Mammary microvascular endothelial cell (primary cell): ENCODE results near the gene PPIL4. TPM values are rescaled to one million over a fixed set of nuclear protein-coding genes. Genes with fewer than 3 reads are reported as not detected.

Experiments
- total RNA-seq: library from RNA; depleted of rRNA; stranded (reverse); fragments of >200 nt; gene quantifications from 2 replicates; pipeline ENCODE4 v1.2.3, GENCODE V29; 2015

PPIL4 gene, protein sequence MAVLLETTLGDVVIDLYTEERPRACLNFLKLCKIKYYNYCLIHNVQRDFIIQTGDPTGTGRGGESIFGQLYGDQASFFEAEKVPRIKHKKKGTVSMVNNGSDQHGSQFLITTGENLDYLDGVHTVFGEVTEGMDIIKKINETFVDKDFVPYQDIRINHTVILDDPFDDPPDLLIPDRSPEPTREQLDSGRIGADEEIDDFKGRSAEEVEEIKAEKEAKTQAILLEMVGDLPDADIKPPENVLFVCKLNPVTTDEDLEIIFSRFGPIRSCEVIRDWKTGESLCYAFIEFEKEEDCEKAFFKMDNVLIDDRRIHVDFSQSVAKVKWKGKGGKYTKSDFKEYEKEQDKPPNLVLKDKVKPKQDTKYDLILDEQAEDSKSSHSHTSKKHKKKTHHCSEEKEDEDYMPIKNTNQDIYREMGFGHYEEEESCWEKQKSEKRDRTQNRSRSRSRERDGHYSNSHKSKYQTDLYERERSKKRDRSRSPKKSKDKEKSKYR
- 19.1 and 19.3 TPM in 2 replicates for total RNA-seq

DNA sequence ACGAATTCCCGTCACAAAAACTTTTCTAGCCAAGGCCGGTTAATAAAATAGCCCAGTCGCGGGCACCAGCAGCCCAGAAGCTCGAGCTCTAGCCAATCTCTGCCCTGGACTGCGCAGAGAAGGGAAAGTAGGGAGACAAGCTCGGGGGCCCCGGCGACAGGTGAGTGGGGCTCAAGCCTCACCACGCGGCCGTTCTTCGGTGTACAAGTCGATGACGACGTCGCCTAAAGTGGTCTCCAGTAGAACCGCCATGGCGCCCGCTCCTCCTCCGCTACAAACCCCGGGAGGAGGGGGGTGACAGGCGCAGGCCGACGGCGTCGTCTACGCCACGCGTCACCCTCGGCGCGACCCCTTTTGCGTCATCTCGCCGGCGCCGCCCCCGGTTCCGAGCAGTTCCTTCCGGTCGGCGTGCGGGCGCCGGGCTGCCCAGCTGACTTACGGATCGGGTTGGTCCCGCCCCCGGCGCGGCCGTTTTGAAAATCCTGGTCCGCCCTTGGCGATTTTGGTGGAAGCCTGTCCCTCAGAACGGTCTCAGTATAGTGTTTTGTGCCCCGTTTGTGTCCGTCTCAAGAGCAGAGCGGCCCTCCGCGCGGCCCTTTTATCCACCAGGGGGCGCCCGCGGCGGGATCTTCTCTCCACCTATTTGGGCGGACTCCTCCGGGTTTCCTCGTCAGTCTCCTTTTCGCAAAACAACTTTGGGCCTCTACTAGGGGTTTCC, at the start of gene PPIL4:
TSS of gene PPIL4 (minus strand) at position 290 of the 718 bp plus-strand sequence. CDS start at position 252, 38 bp downstream.

DNA sequence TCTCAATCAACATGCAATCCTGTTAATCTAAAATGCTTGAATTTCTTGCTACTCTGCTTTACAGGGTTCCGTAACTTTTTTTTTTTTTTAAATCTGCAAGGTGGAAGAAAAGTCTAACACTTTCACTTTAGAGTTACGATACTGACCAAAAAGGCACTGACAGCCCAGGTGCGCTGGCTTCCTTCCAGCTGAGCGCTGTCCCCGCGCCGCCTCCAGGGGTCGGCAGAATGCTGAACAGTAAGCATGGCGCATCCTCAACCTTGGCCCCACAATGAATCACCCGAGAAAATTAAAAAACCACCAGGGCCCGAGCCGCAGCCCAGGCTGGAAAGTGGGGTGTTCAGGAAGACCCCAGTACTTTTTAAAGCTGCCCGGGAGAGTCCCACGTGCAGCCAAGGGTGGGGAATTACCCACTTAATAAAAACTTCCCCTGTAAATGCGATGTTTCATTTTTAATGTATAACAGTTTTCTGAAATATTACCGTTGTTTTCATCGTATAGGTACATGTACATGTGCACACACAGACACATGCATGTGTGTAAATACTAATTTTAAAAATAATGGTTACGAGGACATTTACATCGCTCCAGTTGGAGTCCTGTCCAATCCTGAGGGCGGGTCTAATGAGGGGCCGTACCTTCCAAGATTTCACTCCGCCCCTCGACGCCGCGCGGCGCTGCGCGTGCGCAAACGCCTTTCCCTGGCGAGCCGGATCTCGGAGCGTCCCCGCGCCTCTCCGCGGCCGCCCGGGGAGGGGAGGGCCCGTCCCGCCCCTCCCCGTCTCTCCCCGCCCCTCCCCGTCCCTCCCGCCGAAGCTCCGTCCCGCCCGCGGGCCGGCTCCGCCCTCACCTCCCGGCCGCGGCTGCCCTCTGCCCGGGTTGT, 19.9 kb upstream of the PPIL4 start, which contains the start of gene GINM1:
TSS of gene GINM1 (plus strand) at position 849 of the 883 bp plus-strand sequence. CDS start 40 bp downstream, outside the sequence.

DNA sequence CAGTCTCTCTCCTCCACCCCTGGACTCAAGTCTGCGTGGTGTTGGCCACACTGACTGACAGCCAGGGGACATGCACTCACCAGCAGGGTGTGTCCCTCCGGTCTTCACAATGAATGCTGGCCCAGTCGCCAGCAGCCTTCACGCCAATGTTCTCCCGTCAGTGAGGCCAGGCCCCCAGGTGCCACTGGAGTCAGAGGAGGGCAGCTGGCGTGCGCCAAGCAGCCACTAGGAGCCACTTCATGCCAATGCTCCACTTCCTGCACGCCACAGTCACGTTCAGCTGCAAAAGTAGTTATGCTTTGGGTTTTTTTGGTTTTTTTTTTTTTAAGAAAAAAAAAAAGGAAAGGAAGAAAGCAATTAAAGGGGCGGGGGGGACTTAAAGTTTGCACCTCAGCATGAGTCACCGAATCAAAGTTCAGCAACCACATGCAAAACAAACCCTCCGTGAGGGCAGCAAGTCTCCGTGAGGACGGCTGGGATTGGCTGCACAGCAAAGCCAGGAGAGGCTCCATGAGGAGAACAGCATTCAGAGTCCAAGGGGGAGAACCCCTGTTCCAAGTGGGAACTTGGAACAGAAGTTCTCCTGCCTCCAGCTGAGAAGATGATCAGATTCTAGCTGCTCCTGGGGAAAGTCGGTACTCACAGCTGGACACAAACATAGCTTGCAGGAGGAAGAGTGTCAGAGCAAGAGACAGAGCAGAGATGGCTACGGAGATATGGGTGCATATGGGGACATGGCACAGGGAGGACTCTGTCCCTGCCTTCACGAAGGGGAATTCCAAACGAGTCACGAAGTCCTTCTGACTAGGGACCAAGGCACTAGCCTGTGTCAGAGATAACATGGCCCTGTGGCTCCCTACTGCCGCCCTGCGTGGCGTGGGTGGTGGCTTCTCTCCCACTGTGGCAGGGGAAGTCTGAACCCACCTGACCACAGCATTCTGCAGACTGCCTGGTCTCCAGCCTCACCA, 60.8 kb downstream of the PPIL4 start, which contains the start of gene ZC3H12D:
TSS of gene ZC3H12D (minus strand) at position 282 of the 968 bp plus-strand sequence. CDS start 10,471 bp downstream, outside the sequence.

Other genes starting within 250 kb of the PPIL4 start
- gene TAB2, start 228.3 kb downstream of the PPIL4 start, total RNA-seq, result 15.9 and 17.3 TPM in 2 replicates
- 1.4 TPM in 1 of 2 replicates, not detected in the other for gene SUMO4, start 145.8 kb downstream of the PPIL4 start, total RNA-seq
- 0.05 TPM in 1 of 2 replicates, not detected in the other for gene ZC3H12D, start 61.0 kb downstream of the PPIL4 start, total RNA-seq
- 35.1 and 35.6 TPM in 2 replicates for gene GINM1, start 20.3 kb upstream of the PPIL4 start, total RNA-seq
- gene KATNA1, start 102.7 kb upstream of the PPIL4 start, total RNA-seq, result 19.3 and 20.9 TPM in 2 replicates
- 11.0 and 11.5 TPM in 2 replicates for gene LATS1, start 172.1 kb upstream of the PPIL4 start, total RNA-seq
- gene NUP43, start 200.5 kb upstream of the PPIL4 start, total RNA-seq, result 24.9 and 28.5 TPM in 2 replicates
- gene PCMT1, start 203.7 kb upstream of the PPIL4 start, total RNA-seq, result 139 and 140 TPM in 2 replicates